Tibial artery (tissue), 4 donors: ENCODE results near the gene RIPOR1.
"Not testable (repeated sequence)": the region's sequence is repeated elsewhere in the genome, so short reads cannot be mapped to it uniquely, and the experiment has no call there.

Experiments
- DNase-seq, 2 donors: peaks; one replicate each; pipeline ENCODE4 v3.0.0-alpha.2; 2019
- H3K27ac ChIP-seq, 2 donors: fragments of 200-600 bp; sonication (generic) in 1 of 2; 1 replicate in 1 of 2; 2 replicates in 1 of 2; pipeline ENCODE4 v1.5.1; 2018 to 2019; ENCODE audit warnings: mild to moderate bottlenecking in 1 of 2
- H3K27me3 ChIP-seq, 2 donors: fragments of 200-600 bp; sonication (generic) in 1 of 2; one replicate each; pipeline versions ENCODE4 v1.5.1 to v1.6.0; 2016 to 2019
- H3K36me3 ChIP-seq, 3 donors: fragments of 200-600 bp; sonication (generic) in 2 of 3; one replicate each; pipeline ENCODE4 v1.5.1; 2016 to 2019; ENCODE audit warnings: mild to moderate bottlenecking in 2 of 3
- H3K4me1 ChIP-seq, 4 donors: fragments of 200-600 bp; sonication (generic) in 2 of 4; 1 replicate in 3 of 4; 2 replicates in 1 of 4; pipeline ENCODE4 v1.5.1; 2016 to 2019
- H3K4me3 ChIP-seq, 2 donors: fragments of 200-600 bp; sonication (generic) in 1 of 2; 1 replicate in 1 of 2; 2 replicates in 1 of 2; pipeline ENCODE4 v1.5.1; 2018 to 2019; ENCODE audit warnings: mild to moderate bottlenecking in 2 of 2
- H3K9me3 ChIP-seq, 3 donors: fragments of 200-600 bp; sonication (generic) in 1 of 3; one replicate each; pipeline ENCODE4 v1.5.1; 2016 to 2019
- CTCF ChIP-seq, 2 experiments: fragments of 200-600 bp in 1 of 2; fragments of 450-650 bp in 1 of 2; IDR thresholded peaks; one replicate each; pipeline ENCODE4 v1.5.1; 2017 to 2019; ENCODE audit warnings: antibody characterized with exemption in 2 of 2, mild to moderate bottlenecking in 1 of 2, moderate library complexity in 1 of 2
- intact Hi-C: fragments of 100-400 bp; cut with DNase I; formaldehyde crosslinking; loops from one replicate; pipeline ENCODE4 v1.15.0; 2023; ENCODE audit warnings: low total_unique reads

Gene RIPOR1

GRCh38 chr16:67499106-67499505, 29.5 kb upstream of the RIPOR1 start:
- Histone ChIP-seq H3K27me3 (no peaks in the 10 kb centered on the region), H3K4me1 (no peaks in the 10 kb centered on the region), H3K36me3 (peaks cover 0 to 8% (median 0%) of the 10 kb centered on the region in 3 donors), H3K27ac (no peak overlapping the region), H3K4me3 (no peak overlapping the region), H3K9me3 (no peaks in the 10 kb centered on the region)
- TF ChIP-seq CTCF (IDR thresholded peaks at IDR 0.05) = no peak
- peak in 1 of 2 donors; percentile 60 for DNase-seq
- intact Hi-C loops = no loop called here

- intact Hi-C loops = no loop called here
- Histone ChIP-seq H3K27me3 (peaks cover 0 to 4% of the 10 kb centered on the region in 2 donors), H3K4me1 (no peaks in the 10 kb centered on the region), H3K4me3 (no peak overlapping the region), H3K9me3 (no peaks in the 10 kb centered on the region), H3K36me3 (no peaks in the 10 kb centered on the region), H3K27ac (no peak overlapping the region)
- peak; percentile 73 to 76 for DNase-seq
- no peak for TF ChIP-seq CTCF (IDR thresholded peaks at IDR 0.05)
These were observed 24.3 kb upstream of the RIPOR1 start for GRCh38 chr16:67504031-67505021.

GRCh38 chr16:67506468-67506867, 22.2 kb upstream of the RIPOR1 start:
- Histone ChIP-seq H3K9me3 (no peaks in the 10 kb centered on the region), H3K27me3 (peaks cover 0 to 4% of the 10 kb centered on the region in 2 donors), H3K27ac (no peak overlapping the region), H3K4me3 (no peak overlapping the region), H3K36me3 (no peaks in the 10 kb centered on the region), H3K4me1 (no peaks in the 10 kb centered on the region)
- intact Hi-C loops = no loop called here
- no peak for TF ChIP-seq CTCF (IDR thresholded peaks at IDR 0.05)
- DNase-seq = no peak

GRCh38 chr16:67509016-67509415, 19.6 kb upstream of the RIPOR1 start:
- H3K4me3 ChIP-seq = no peak overlapping the region
- intact Hi-C loops = no loop called here
- H3K9me3 ChIP-seq = no peaks in the 10 kb centered on the region
- no peaks in the 10 kb centered on the region for H3K4me1 ChIP-seq
- no peak overlapping the region for H3K27ac ChIP-seq
- no peak for TF ChIP-seq CTCF (IDR thresholded peaks at IDR 0.05)
- no peaks in the 10 kb centered on the region for H3K36me3 ChIP-seq
- DNase-seq = no peak
- peaks cover 0 to 4% of the 10 kb centered on the region in 2 donors for H3K27me3 ChIP-seq

- intact Hi-C loops, H3K27ac ChIP-seq, H3K4me1 ChIP-seq, H3K27me3 ChIP-seq, H3K9me3 ChIP-seq, H3K36me3 ChIP-seq, DNase-seq, H3K4me3 ChIP-seq: not testable (repeated sequence)
These were observed 14.7 kb upstream of the RIPOR1 start for GRCh38 chr16:67513892-67514291.

- Histone ChIP-seq H3K4me1 (no peaks in the 10 kb centered on the region), H3K4me3 (no peak overlapping the region), H3K27ac (no peak overlapping the region), H3K9me3 (no peaks in the 10 kb centered on the region), H3K36me3 (no peaks in the 10 kb centered on the region), H3K27me3 (no peaks in the 10 kb centered on the region)
- peak; percentile 87 to 89 for DNase-seq
- intact Hi-C loops = no loop called here
- peak; percentile 52 to 61 for TF ChIP-seq CTCF (IDR thresholded peaks at IDR 0.05)
These were observed 14.2 kb upstream of the RIPOR1 start for GRCh38 chr16:67514382-67514828.
